Smooth muscle cell (in vitro differentiated cells): Measurements from ENCODE around the gene IKBIP. TPM values are rescaled to one million over a fixed set of nuclear protein-coding genes. Genes with fewer than 3 reads are reported as not detected.

ENCODE experiments used
- DNase-seq: peaks from one replicate; lab custom pipeline; 2025; ENCODE audit not compliant: unreplicated experiment; lab: John Stamatoyannopoulos, UW
- H2AFZ ChIP-seq: fragments of 200-600 bp; sonication (generic); 2 replicates; pipeline ENCODE4 v1.6.0; 2016; ENCODE audit warnings: antibody characterized with exemption, low read depth, mild to moderate bottlenecking
- H3F3A ChIP-seq: fragments of 200-600 bp; sonication (generic); 2 replicates; pipeline ENCODE4 v1.6.0; 2017; ENCODE audit warnings: antibody characterized with exemption, low read depth
- H3K27ac ChIP-seq: fragments of 200-600 bp; sonication (generic); 2 replicates; pipeline ENCODE4 v1.5.1; 2016; ENCODE audit warnings: low read depth, mild to moderate bottlenecking
- H3K27me3 ChIP-seq: fragments of 200-600 bp; sonication (generic); 2 replicates; pipeline ENCODE4 v1.6.1; 2016; ENCODE audit warnings: low read depth, mild to moderate bottlenecking
- H3K36me3 ChIP-seq: fragments of 200-600 bp; sonication (generic); 2 replicates; pipeline ENCODE4 v1.5.1; 2016; ENCODE audit warnings: low read depth
- H3K4me1 ChIP-seq: fragments of 200-600 bp; sonication (generic); 2 replicates; pipeline ENCODE4 v1.5.1; 2016; ENCODE audit warnings: low read depth
- H3K4me2 ChIP-seq: fragments of 200-600 bp; sonication (generic); 2 replicates; pipeline ENCODE4 v1.6.0; 2016; ENCODE audit warnings: mild to moderate bottlenecking
- H3K4me3 ChIP-seq: fragments of 200-600 bp; sonication (generic); 2 replicates; pipeline ENCODE4 v1.5.1; 2016; ENCODE audit warnings: mild to moderate bottlenecking
- H3K79me2 ChIP-seq: fragments of 200-600 bp; sonication (generic); 2 replicates; pipeline ENCODE4 v1.6.0; 2016; ENCODE audit warnings: low read depth, mild to moderate bottlenecking
- H3K9ac ChIP-seq: fragments of 200-600 bp; sonication (generic); 2 replicates; pipeline ENCODE4 v1.6.0; 2016; ENCODE audit warnings: low read depth
- H3K9me3 ChIP-seq: fragments of 200-600 bp; sonication (generic); replicated peaks from 2 replicates; pipeline ENCODE4 v1.5.1; 2016; ENCODE audit warnings: low read depth
- H4K20me1 ChIP-seq: fragments of 200-600 bp; sonication (generic); 2 replicates; pipeline ENCODE4 v1.6.0; 2016; ENCODE audit warnings: low read depth
- WGBS: methylation state at CpG from one replicate; pipeline ENCODE4 v1.1.7; 2016; ENCODE audit warnings: low lambda C conversion rate; 5-methylcytosine and 5-hydroxymethylcytosine counted together
- polyA plus RNA-seq: library from polyadenylated mRNA; unstranded; fragments of >200 nt; fragmentation: Nextera tagmentation; extraction: Ambion mirVana; gene quantifications from 2 replicates; pipeline ENCODE4 v1.2.1, GENCODE V29; 2016
- total RNA-seq: library from RNA; depleted of rRNA; stranded (reverse); fragments of >200 nt; gene quantifications from 2 replicates; pipeline ENCODE4 v1.2.3, GENCODE V29; 2014
- TF ChIP-seq, protein P1 (sequence below): fragments of 200-600 bp; sonication (generic); IDR thresholded peaks from 2 replicates; pipeline ENCODE4 v1.5.1; 2017; ENCODE audit warnings: borderline replicate concordance, mild to moderate bottlenecking, antibody characterized with exemption; ENCODE audit not compliant: insufficient read depth, poor library complexity, severe bottlenecking

The IKBIP gene
- total and polyA plus RNA-seq, 2 experiments from 2014 or later: 80.9 to 97.9 TPM

DNA sequence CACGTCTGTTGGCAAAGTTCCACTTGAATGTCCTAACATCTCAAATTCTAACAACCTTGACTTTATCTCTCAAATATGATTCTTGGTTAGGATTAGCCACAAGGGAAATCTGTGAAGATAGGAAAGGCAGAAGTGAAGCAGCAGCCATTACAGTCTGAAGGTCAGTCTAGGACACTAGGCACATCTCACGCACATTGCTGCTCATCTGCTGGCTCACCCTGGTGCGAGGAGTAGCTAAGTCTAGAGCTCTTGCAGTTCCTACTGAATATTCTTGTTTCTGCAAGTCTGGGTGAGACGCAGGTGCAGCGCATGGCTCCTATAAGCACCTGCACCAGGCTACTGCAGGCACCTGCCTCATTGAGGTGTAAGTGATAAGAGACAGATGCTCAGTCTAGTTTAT lies 57.5 kb downstream of the IKBIP start:
- no peaks in the 10 kb centered on the region for H3K79me2 ChIP-seq
- no peaks in the 10 kb centered on the region for H3K27me3 ChIP-seq
- H3K4me3 ChIP-seq: no peak overlapping the region
- no peaks in the 10 kb centered on the region for H3K4me1 ChIP-seq
- H3K9ac ChIP-seq: no peak overlapping the region
- no peaks in the 10 kb centered on the region for H3F3A ChIP-seq
- H4K20me1 ChIP-seq: no peaks in the 10 kb centered on the region
- H2AFZ ChIP-seq: no peak overlapping the region
- DNase-seq: no peak
- 96% methylated on average over 5 of the region's 5 CpGs for WGBS
- TF ChIP-seq, protein P1, sequence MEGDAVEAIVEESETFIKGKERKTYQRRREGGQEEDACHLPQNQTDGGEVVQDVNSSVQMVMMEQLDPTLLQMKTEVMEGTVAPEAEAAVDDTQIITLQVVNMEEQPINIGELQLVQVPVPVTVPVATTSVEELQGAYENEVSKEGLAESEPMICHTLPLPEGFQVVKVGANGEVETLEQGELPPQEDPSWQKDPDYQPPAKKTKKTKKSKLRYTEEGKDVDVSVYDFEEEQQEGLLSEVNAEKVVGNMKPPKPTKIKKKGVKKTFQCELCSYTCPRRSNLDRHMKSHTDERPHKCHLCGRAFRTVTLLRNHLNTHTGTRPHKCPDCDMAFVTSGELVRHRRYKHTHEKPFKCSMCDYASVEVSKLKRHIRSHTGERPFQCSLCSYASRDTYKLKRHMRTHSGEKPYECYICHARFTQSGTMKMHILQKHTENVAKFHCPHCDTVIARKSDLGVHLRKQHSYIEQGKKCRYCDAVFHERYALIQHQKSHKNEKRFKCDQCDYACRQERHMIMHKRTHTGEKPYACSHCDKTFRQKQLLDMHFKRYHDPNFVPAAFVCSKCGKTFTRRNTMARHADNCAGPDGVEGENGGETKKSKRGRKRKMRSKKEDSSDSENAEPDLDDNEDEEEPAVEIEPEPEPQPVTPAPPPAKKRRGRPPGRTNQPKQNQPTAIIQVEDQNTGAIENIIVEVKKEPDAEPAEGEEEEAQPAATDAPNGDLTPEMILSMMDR: no peak
- no peaks in the 10 kb centered on the region for H3K9me3 ChIP-seq
- no peak overlapping the region for H3K27ac ChIP-seq
- no peaks in the 10 kb centered on the region for H3K36me3 ChIP-seq
- H3K4me2 ChIP-seq: no peak overlapping the region

DNA sequence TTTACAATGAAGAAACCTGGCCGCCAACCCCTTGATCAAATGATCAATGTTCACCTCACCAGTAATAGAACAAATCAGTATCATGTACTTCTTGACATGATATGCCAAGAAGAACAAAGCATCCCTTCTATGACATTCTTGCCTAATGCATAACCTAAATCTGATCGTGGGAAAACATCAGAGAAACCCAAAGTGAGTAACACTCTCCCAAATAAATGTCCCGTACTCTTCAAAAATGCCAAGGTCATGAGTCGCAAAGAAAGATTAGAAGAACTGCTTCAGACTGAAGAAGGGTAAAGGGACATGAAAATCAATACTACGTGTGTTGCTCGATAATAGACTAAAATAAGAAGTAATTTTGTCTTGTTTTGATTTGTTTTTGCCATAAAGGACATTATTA lies 62.5 kb downstream of the IKBIP start:
- H4K20me1 ChIP-seq: no peaks in the 10 kb centered on the region
- H3K36me3 ChIP-seq: no peaks in the 10 kb centered on the region
- H3K4me2 ChIP-seq: no peak overlapping the region
- no peaks in the 10 kb centered on the region for H3K79me2 ChIP-seq
- WGBS: 59% methylated on average over 6 of the region's 6 CpGs
- no peak overlapping the region for H3K27ac ChIP-seq
- no peak for DNase-seq
- TF ChIP-seq, protein P1: no peak
- no peak overlapping the region for H3K4me3 ChIP-seq
- H3K9ac ChIP-seq: no peak overlapping the region
- no peaks in the 10 kb centered on the region for H3K9me3 ChIP-seq
- H3F3A ChIP-seq: no peaks in the 10 kb centered on the region
- H2AFZ ChIP-seq: no peak overlapping the region
- H3K4me1 ChIP-seq: no peaks in the 10 kb centered on the region
- H3K27me3 ChIP-seq: no peaks in the 10 kb centered on the region

DNA sequence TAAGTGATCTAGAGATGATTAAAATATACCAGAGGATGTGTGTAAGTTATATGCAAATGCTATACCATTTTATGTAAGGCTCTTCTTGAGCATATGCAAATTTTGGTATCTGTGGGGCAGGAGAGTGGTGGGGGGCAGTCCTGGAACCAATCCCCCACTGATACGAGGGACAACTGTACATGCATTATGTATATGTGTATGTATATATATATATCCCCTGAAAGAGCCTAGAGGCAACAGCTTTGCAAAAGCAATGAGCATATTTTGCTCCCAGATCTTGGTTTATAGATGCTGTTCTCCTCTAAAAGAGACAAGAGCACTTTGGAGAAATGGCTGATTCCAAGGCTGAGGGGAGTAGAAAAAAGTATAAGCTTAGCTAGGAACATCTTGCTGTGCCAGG lies 63.5 kb downstream of the IKBIP start:
- Histone ChIP-seq H3K4me2 (no peak overlapping the region), H3K79me2 (no peaks in the 10 kb centered on the region), H3K27ac (no peak overlapping the region), H3K4me3 (no peak overlapping the region), H3F3A (no peaks in the 10 kb centered on the region), H3K9ac (no peak overlapping the region), H3K4me1 (no peaks in the 10 kb centered on the region), H3K27me3 (no peaks in the 10 kb centered on the region), H2AFZ (no peak overlapping the region), H4K20me1 (no peaks in the 10 kb centered on the region), H3K36me3 (no peaks in the 10 kb centered on the region), H3K9me3 (no peaks in the 10 kb centered on the region)
- 95% methylated on average over 1 of the region's 1 CpG for WGBS
- TF ChIP-seq, protein P1: no peak
- DNase-seq: no peak

DNA sequence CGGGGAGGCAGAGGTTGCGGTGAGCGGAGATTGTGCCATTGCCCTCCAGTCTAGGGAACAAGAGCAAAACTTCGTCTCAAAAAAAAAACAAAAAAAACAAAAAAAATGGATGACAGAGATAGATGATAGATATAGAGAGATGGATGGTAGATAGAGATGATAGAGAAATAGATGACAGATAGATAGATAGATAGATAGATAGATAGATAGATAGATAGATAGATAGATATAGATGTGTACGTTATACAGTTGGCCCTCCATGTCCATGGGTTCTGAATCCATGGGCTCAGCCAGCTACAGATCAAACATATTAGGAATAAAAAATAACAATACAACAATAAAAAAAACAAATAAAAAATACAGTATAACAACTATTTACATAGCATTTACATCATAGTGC lies 63.9 kb downstream of the IKBIP start:
- no peak overlapping the region for H3K4me3 ChIP-seq
- H3K27ac ChIP-seq: no peak overlapping the region
- H3K9me3 ChIP-seq: no peaks in the 10 kb centered on the region
- H3K4me1 ChIP-seq: no peaks in the 10 kb centered on the region
- no peak overlapping the region for H3K9ac ChIP-seq
- H4K20me1 ChIP-seq: no peaks in the 10 kb centered on the region
- TF ChIP-seq, protein P1: no peak
- H3K36me3 ChIP-seq: no peaks in the 10 kb centered on the region
- H3K4me2 ChIP-seq: no peak overlapping the region
- whole genome bisulfite sequencing: over 99% methylated on average over 5 of the region's 5 CpGs
- H3K27me3 ChIP-seq: no peaks in the 10 kb centered on the region
- H2AFZ ChIP-seq: no peak overlapping the region
- DNase-seq: no peak
- H3K79me2 ChIP-seq: no peaks in the 10 kb centered on the region
- no peaks in the 10 kb centered on the region for H3F3A ChIP-seq
